Measurements from ENCODE around the gene ARL8A.

The ARL8A gene

DNA sequence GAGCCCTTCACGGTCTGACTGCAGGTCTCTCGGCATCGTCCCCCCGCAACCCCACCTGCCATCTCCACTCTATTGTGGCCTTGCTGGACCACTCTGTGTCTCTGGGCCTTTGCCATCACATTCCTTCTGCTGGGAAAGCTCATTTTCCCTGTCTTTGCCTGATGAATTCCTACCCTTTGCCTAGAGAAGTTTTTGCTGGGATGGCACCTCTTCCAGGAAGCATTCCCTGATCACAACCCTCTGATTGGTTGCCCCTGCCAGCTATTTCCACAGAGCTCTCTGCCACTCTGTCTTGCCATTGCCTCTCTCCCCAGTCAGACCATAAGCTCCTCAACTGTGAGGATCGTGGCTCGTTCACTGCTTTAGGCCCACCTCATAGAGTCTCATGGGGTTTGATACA, 50.7 kb downstream of the ARL8A start:
- H3K27ac ChIP-seq (ENCODE audit: low read depth in 2 of 2, low read length in 2 of 2): no peak overlapping the region
- no peaks in the 10 kb centered on the region for H3K4me1 ChIP-seq (ENCODE audit: control insufficient read depth in 2 of 2, insufficient read depth in 2 of 2, low read length in 2 of 2)
- H3K9me3 ChIP-seq (ENCODE audit: control insufficient read depth in 2 of 2, low read length in 2 of 2): no peaks in the 10 kb centered on the region
- H3K27me3 ChIP-seq (ENCODE audit: control insufficient read depth in 2 of 2, insufficient read depth in 2 of 2, low read length in 2 of 2): no peaks in the 10 kb centered on the region
- H3K36me3 ChIP-seq (ENCODE audit: control insufficient read depth in 2 of 2, insufficient read depth in 2 of 2, low read length in 2 of 2): no peaks in the 10 kb centered on the region
- H3K9ac ChIP-seq (ENCODE audit: low read depth in 1 of 2, low read length in 2 of 2): no peak overlapping the region
- H3K4me3 ChIP-seq (ENCODE audit: low read length in 2 of 2): no peak overlapping the region

DNA sequence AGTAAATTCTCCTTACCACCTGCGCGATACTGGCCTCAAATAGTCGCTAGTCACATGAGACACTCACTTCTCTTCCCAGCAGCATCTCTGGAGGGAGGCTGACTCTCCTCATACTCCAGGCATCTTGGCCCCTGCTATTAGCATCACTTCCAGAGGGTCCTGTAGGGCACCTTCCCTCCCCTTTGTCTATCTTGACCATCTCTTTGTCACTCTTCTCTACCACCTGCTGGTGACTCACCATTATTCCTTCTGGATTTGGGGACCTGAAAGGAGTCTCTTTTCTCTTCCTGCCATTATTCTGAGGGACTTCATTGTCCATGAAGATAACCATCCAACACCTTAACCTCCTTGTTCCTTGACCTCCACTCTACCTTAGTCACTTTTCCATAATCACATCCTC, 53.5 kb downstream of the ARL8A start:
- Histone ChIP-seq H3K9ac (ENCODE audit: low read depth in 1 of 2, low read length in 2 of 2) (no peak overlapping the region), H3K4me1 (ENCODE audit: control insufficient read depth in 2 of 2, insufficient read depth in 2 of 2, low read length in 2 of 2) (peaks cover 15 to 26% of the 10 kb centered on the region in 2 donors), H3K4me3 (ENCODE audit: low read length in 2 of 2) (no peak overlapping the region), H3K27me3 (ENCODE audit: control insufficient read depth in 2 of 2, insufficient read depth in 2 of 2, low read length in 2 of 2) (no peaks in the 10 kb centered on the region), H3K27ac (ENCODE audit: low read depth in 2 of 2, low read length in 2 of 2) (no peak overlapping the region), H3K36me3 (ENCODE audit: control insufficient read depth in 2 of 2, insufficient read depth in 2 of 2, low read length in 2 of 2) (no peaks in the 10 kb centered on the region), H3K9me3 (ENCODE audit: control insufficient read depth in 2 of 2, low read length in 2 of 2) (no peaks in the 10 kb centered on the region)

DNA sequence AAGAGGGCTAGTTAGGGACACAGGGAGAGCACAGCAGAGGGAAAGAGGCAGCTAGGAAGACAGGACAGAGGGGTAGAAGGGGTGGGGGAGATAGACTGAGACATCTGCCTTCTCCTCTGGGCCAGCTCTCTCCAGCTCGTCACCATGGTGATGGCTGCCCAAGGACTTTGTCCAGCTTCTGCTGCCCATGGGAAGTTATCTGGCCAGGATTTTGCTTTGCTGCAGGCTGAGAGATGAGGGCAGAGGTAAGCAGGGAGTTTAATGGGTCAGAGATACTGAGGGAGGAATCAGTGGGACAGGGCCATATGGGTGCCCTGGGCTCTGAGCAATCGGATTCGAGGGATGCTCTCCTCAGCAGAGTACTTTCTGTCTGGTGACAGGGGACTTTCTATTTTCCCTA, 56.3 kb downstream of the ARL8A start:
- Histone ChIP-seq H3K9ac (ENCODE audit: low read depth in 1 of 2, low read length in 2 of 2) (peak overlapping the region; percentile 44 to 55), H3K4me1 (ENCODE audit: control insufficient read depth in 2 of 2, insufficient read depth in 2 of 2, low read length in 2 of 2) (peaks cover 29 to 43% of the 10 kb centered on the region in 2 donors), H3K27me3 (ENCODE audit: control insufficient read depth in 2 of 2, insufficient read depth in 2 of 2, low read length in 2 of 2) (no peaks in the 10 kb centered on the region), H3K36me3 (ENCODE audit: control insufficient read depth in 2 of 2, insufficient read depth in 2 of 2, low read length in 2 of 2) (no peaks in the 10 kb centered on the region), H3K27ac (ENCODE audit: low read depth in 2 of 2, low read length in 2 of 2) (peak overlapping the region; percentile 97 to 99), H3K4me3 (ENCODE audit: low read length in 2 of 2) (no peak overlapping the region), H3K9me3 (ENCODE audit: control insufficient read depth in 2 of 2, low read length in 2 of 2) (no peaks in the 10 kb centered on the region)

DNA sequence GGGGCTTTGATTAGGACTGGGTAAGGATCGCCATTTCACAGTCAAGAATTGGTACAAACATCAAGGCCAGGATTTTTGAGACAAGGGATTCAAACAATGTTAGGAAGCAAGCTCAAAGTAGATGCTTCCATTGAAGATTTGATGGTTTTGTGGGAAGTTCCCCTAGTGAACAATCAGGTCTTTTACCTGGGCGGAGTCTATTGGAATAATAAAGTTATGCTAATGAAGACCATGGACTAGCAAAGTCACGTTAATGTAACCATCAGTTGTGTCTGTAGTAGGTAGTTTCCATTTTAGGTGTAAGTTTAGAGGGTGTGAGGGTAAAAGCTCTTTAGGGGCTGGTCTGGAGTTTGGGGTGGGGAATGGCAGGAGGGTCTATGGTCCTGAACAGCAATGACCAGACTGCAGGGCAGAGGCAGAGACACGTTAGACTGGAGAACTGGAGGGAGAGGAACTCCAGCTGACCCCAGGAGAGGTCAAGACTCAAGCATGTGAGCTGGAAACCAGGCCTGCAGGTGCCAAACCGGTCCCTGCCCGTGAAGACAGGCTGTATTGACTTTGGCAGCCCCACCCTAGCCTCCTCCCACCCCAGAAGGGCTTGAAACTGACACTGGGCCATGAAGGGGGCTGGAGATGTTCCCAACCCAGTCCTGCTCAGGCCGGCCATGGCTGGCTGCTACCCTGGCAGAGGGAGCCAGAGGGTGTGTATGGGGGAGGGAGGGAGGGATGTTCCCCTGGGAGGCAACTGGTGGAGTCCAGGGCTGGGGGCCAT, 57.8 kb downstream of the ARL8A start:
- Histone ChIP-seq H3K9ac (ENCODE audit: low read depth in 1 of 2, low read length in 2 of 2) (peak overlapping the region; percentile 76 to 88), H3K27ac (ENCODE audit: low read depth in 2 of 2, low read length in 2 of 2) (peak overlapping the region; percentile 97 to 99), H3K4me1 (ENCODE audit: control insufficient read depth in 2 of 2, insufficient read depth in 2 of 2, low read length in 2 of 2) (peaks cover 29 to 49% of the 10 kb centered on the region in 2 donors), H3K9me3 (ENCODE audit: control insufficient read depth in 2 of 2, low read length in 2 of 2) (no peaks in the 10 kb centered on the region), H3K36me3 (ENCODE audit: control insufficient read depth in 2 of 2, insufficient read depth in 2 of 2, low read length in 2 of 2) (no peaks in the 10 kb centered on the region), H3K27me3 (ENCODE audit: control insufficient read depth in 2 of 2, insufficient read depth in 2 of 2, low read length in 2 of 2) (no peaks in the 10 kb centered on the region), H3K4me3 (ENCODE audit: low read length in 2 of 2) (peak overlapping the region in 1 of 2 donors; percentile 33)

DNA sequence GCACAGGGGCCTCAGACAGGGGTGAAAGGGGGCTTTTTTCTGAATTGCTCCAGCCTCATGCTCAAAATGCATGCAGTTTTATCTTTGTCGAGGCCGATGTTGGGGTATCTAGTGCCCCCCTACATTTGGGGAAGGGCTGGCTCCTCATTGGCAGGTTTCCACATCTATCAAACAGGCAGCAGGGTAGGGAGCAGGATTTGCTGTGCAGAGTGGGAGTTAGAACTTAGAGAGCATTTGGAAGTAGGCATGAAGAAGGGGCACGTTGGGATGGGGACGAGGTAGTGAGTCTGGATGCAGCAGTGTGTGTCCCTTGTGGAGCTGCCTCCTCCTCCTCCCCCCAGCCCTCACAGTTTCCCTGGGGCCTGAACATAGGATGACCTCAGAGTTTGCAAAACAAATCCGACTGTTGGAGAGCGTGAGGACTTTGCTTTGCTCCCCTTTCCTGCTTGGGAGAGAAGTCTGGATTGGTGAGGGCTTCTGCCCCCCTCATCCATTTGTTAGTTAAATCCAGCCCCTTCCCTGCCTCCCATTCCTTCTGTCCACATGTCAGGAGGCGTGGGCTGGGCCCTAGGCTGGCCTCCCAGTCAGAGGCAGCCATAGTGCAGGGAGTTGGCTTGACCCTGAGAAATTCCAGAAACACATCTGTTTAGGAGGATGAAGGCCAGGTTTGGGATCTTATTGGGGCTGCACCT, 58.7 kb downstream of the ARL8A start:
- Histone ChIP-seq H3K27ac (ENCODE audit: low read depth in 2 of 2, low read length in 2 of 2) (peak overlapping the region; percentile 97 to 99), H3K27me3 (ENCODE audit: control insufficient read depth in 2 of 2, insufficient read depth in 2 of 2, low read length in 2 of 2) (no peaks in the 10 kb centered on the region), H3K36me3 (ENCODE audit: control insufficient read depth in 2 of 2, insufficient read depth in 2 of 2, low read length in 2 of 2) (no peaks in the 10 kb centered on the region), H3K4me1 (ENCODE audit: control insufficient read depth in 2 of 2, insufficient read depth in 2 of 2, low read length in 2 of 2) (peaks cover 29 to 49% of the 10 kb centered on the region in 2 donors), H3K4me3 (ENCODE audit: low read length in 2 of 2) (peak overlapping the region in 1 of 2 donors; percentile 33), H3K9me3 (ENCODE audit: control insufficient read depth in 2 of 2, low read length in 2 of 2) (no peaks in the 10 kb centered on the region), H3K9ac (ENCODE audit: low read depth in 1 of 2, low read length in 2 of 2) (peak overlapping the region; percentile 76 to 88)

DNA sequence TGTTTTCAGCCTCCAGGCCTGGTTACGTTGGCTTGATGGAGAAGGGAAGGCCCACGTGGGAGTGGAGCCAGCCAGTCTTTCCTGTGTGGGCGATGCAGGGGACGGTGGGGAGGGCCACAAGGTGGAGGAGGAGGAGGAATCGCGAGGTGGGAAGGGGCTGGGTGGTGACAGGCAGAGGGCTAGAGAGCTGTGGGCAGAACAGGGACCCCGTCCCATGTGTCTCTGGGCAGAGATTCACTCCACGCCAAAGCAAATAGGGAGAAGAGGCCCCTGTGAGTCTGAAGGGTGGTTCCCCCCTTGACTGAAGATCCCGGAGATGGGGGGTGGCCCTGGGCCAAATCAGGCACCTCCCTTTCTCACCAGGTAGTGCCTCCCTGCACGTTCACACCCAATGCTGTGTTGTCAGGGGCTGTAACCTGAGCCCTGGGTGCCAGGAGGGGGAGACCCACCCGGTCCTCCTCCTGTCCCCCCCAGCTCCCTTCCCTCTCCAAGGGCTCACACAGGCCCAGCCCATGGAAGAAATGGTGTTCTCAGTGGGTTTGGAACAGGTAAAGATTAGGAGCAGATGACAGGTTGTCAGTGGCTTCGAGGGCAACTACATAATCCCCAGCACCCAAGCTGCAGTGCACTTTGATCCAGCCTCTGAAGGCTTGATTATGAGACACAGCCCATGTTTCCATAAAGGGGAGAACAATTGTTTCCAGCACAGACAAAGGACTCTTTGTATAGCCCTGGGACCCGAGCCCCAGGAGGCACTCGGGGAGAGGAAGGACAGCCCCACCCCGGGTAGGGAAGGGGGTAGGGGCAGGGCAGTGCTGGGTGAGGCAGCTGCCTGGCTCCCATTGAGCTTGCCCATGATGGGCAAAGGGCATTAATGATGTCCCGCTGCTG, 59.5 kb downstream of the ARL8A start:
- Histone ChIP-seq H3K4me1 (ENCODE audit: control insufficient read depth in 2 of 2, insufficient read depth in 2 of 2, low read length in 2 of 2) (peaks cover 29 to 49% of the 10 kb centered on the region in 2 donors), H3K9ac (ENCODE audit: low read depth in 1 of 2, low read length in 2 of 2) (peak overlapping the region; percentile 76 to 88), H3K27ac (ENCODE audit: low read depth in 2 of 2, low read length in 2 of 2) (peak overlapping the region; percentile 97 to 99), H3K27me3 (ENCODE audit: control insufficient read depth in 2 of 2, insufficient read depth in 2 of 2, low read length in 2 of 2) (no peaks in the 10 kb centered on the region), H3K4me3 (ENCODE audit: low read length in 2 of 2) (peak overlapping the region; percentile 40 to 52), H3K36me3 (ENCODE audit: control insufficient read depth in 2 of 2, insufficient read depth in 2 of 2, low read length in 2 of 2) (no peaks in the 10 kb centered on the region), H3K9me3 (ENCODE audit: control insufficient read depth in 2 of 2, low read length in 2 of 2) (no peaks in the 10 kb centered on the region)
